Hematopoietic multipotent progenitor cell (in vitro differentiated cells): Measurements from ENCODE around the gene SLC16A10. TPM values are rescaled to one million over a fixed set of nuclear protein-coding genes. Genes with fewer than 3 reads are reported as not detected.

Source experiments
- small RNA-seq: library from RNA; depleted of rRNA; stranded (forward); fragments of <200 nt; gene quantifications from one replicate; pipeline ENCODE3, GENCODE V24; 2012
- total RNA-seq: library from RNA; depleted of rRNA; stranded (reverse); fragments of >200 nt; gene quantifications from one replicate; pipeline ENCODE4 v1.2.3, GENCODE V29; 2012

SLC16A10 gene
- total RNA-seq, 1 donor, result 3.8 TPM

Small RNAs within 50 kb of the gene (small RNA-seq; reads per million reads assigned to genes)
- not detected for gene RNU6-960P

Other genes with a start within 250 kb of the SLC16A10 start
- 132 TPM for gene AMD1, start 212.7 kb upstream of the SLC16A10 start, total RNA-seq
- 8.1 TPM for gene GTF3C6, start 128.8 kb upstream of the SLC16A10 start, total RNA-seq
- 5.4 TPM for gene RPF2, start 105.5 kb upstream of the SLC16A10 start, total RNA-seq